Gastrocnemius medialis (tissue), 4 donors: ENCODE data around the gene ASAP2. TPM values are rescaled to one million over a fixed set of nuclear protein-coding genes. Genes with fewer than 3 reads are reported as not detected.

Experiments
- ATAC-seq, 2 donors: fragments of 150-250 bp; one replicate each; pipeline ENCODE4 v1.9.1; 2016
- DNase-seq, 2 donors: peaks; one replicate each; pipeline ENCODE4 v3.0.0-alpha.2; 2019
- H3K27ac ChIP-seq, 4 donors: fragments of 200-600 bp; sonication (generic); 1 replicate in 1 of 4; 2 replicates in 3 of 4; pipeline ENCODE4 v1.5.1; 2016 to 2018; ENCODE audit warnings: mild to moderate bottlenecking in 2 of 4, moderate library complexity in 1 of 4
- H3K27me3 ChIP-seq, 3 donors: fragments of 200-600 bp; sonication (generic) in 2 of 3; 1 replicate in 1 of 3; 2 replicates in 2 of 3; pipeline versions ENCODE4 v1.5.1 to v1.6.0; 2016 to 2019; ENCODE audit warnings: mild to moderate bottlenecking in 1 of 3, moderate library complexity in 1 of 3
- H3K36me3 ChIP-seq, 2 donors: fragments of 200-600 bp; sonication (generic) in 1 of 2; one replicate each; pipeline ENCODE4 v1.5.1; 2017 to 2018
- H3K4me1 ChIP-seq, 2 donors: fragments of 200-600 bp; sonication (generic) in 1 of 2; one replicate each; pipeline ENCODE4 v1.5.1; 2016 to 2017; ENCODE audit warnings: mild to moderate bottlenecking in 2 of 2
- H3K4me3 ChIP-seq, 4 donors: fragments of 200-600 bp; sonication (generic) in 3 of 4; 1 replicate in 1 of 4; 2 replicates in 3 of 4; pipeline ENCODE4 v1.5.1; 2016 to 2019; ENCODE audit warnings: mild to moderate bottlenecking in 2 of 4
- H3K9me3 ChIP-seq, 3 donors: fragments of 200-600 bp; sonication (generic) in 2 of 3; 1 replicate in 1 of 3; 2 replicates in 2 of 3; pipeline ENCODE4 v1.5.1; 2016 to 2019
- CTCF ChIP-seq, 5 experiments: fragments of 450-650 bp in 3 of 5; fragments of 200-600 bp in 2 of 5; sonication (generic) in 2 of 5; IDR thresholded peaks in 4 of 5; conservative IDR thresholded peaks in 1 of 5; 1 replicate in 4 of 5; 2 replicates in 1 of 5; pipeline ENCODE4 v1.5.1; 2016 to 2019; ENCODE audit warnings: antibody characterized with exemption in 5 of 5, mild to moderate bottlenecking in 3 of 5, moderate library complexity in 3 of 5
- POLR2A ChIP-seq, 2 donors: fragments of 450-650 bp; IDR thresholded peaks; one replicate each; pipeline ENCODE4 v1.6.1; 2017; ENCODE audit warnings: antibody characterized with exemption in 2 of 2, mild to moderate bottlenecking in 2 of 2, moderate library complexity in 2 of 2
- in situ Hi-C, 4 donors: fragments of 200-750 bp; cut with MboI; loops; one replicate each; pipeline versions ENCODE4 v1.15.0 to v1.8.0; 2017; ENCODE audit warnings: low sequenced_read_pairs in 4 of 4
- intact Hi-C: fragments of 100-400 bp; cut with DNase I; formaldehyde crosslinking; loops from one replicate; pipeline ENCODE4 v1.15.1; 2023; ENCODE audit warnings: low total_unique reads
- total RNA-seq, 4 donors: library from RNA; depleted of rRNA; stranded (reverse); fragments of >200 nt; gene quantifications; one replicate each; pipeline versions ENCODE4 v1.1.0 to v1.2.3, GENCODE V29; 2016

ASAP2 gene
- total RNA-seq, 4 donors from 2014 or later, result 1.9 to 4.0 (median 3.4) TPM

DNA sequence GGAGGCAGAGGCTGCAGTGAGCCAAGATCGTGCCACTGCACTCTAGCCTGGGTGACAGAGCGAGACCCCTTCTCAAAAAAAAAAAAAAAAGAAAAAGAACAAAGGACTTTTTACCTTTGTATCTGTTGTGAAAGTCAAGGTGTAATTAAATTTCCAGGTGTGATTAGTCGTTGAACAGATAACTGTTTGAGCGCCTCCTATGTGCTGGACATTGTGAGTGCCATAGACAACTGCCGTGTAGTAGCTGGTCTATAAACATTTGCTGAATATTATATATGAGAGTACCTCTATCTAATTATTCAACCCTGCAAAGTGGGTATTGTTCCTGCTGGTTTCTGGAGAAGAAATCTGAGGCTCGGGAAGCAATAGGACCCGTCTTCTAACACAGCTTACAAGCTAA, 71.8 kb downstream of the ASAP2 start:
- no peak for TF ChIP-seq POLR2A (IDR thresholded peaks at IDR 0.05)
- no peak for TF ChIP-seq CTCF (IDR thresholded peaks at IDR 0.05 in 4 of 5, conservative IDR thresholded peaks at IDR 0.05 in 1 of 5)
- ATAC-seq (no peak), DNase-seq (no peak)
- Histone ChIP-seq H3K36me3 (no peaks in the 10 kb centered on the region), H3K4me1 (peaks cover 30 to 36% of the 10 kb centered on the region in 2 donors), H3K27ac (no peak overlapping the region), H3K4me3 (no peak overlapping the region), H3K27me3 (no peaks in the 10 kb centered on the region), H3K9me3 (no peaks in the 10 kb centered on the region)
- in situ Hi-C loops (no loop called here), intact Hi-C loops (no loop called here)

DNA sequence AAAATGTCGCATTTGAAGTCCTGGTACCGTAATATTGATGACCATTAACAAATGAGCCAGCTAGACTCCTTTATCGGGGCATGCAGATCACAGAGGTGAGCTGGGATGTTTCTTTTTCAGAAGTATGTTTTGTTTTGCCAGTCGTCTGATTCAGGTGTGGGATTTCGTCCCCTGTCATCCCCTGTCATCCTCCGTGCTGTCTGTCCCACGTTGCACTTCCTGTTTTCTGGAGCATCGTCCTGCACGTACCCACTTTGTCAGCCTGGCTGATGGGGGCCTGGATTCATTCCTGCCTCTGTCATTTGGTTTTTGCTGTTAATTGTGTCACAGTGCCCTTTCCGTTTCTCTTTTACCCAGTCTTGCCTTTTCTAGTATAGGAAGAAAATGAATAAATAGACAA, 72.8 kb downstream of the ASAP2 start:
- Histone ChIP-seq H3K9me3 (no peaks in the 10 kb centered on the region), H3K27ac (no peak overlapping the region), H3K36me3 (no peaks in the 10 kb centered on the region), H3K4me1 (peaks cover 30 to 31% of the 10 kb centered on the region in 2 donors), H3K4me3 (no peak overlapping the region), H3K27me3 (no peaks in the 10 kb centered on the region)
- in situ Hi-C loops, result no loop called here
- TF ChIP-seq POLR2A (IDR thresholded peaks at IDR 0.05), result no peak
- ATAC-seq (no peak), DNase-seq (no peak)
- intact Hi-C loops, result no loop called here

DNA sequence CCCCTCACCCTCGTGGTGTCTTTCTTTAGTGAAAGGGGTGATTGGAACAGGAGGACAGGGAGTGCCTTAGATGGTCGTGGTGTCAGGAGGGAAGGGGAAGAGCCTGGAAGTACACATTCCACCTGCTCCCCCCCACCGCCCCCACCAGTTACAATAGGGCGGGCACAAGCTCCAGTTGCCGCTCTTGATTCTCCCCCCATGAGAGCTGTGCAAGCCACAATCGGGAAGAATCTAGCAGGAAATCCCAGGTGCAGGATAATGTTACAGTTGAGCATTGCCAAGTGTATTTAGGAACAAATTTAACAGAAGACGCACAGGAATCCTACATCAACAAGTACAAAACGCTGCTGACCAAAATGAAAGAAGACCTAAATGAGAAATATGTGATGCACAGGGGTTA, 73.6 kb downstream of the ASAP2 start:
- no peaks in the 10 kb centered on the region for H3K9me3 ChIP-seq
- no peak for ATAC-seq
- TF ChIP-seq CTCF (IDR thresholded peaks at IDR 0.05 in 4 of 5, conservative IDR thresholded peaks at IDR 0.05 in 1 of 5) (no peak), POLR2A (IDR thresholded peaks at IDR 0.05) (no peak)
- H3K4me1 ChIP-seq, result peaks cover 26 to 36% of the 10 kb centered on the region in 2 donors
- no peak for DNase-seq
- no peak overlapping the region for H3K27ac ChIP-seq
- no peaks in the 10 kb centered on the region for H3K36me3 ChIP-seq
- in situ Hi-C loops, result no loop called here
- H3K4me3 ChIP-seq, result no peak overlapping the region
- intact Hi-C loops, result no loop called here
- H3K27me3 ChIP-seq, result no peaks in the 10 kb centered on the region

GRCh38 chr2:9281145-9281544, 74.5 kb downstream of the ASAP2 start:
- H3K9me3 ChIP-seq, result no peaks in the 10 kb centered on the region
- TF ChIP-seq POLR2A (IDR thresholded peaks at IDR 0.05), result no peak
- no peak for TF ChIP-seq CTCF (IDR thresholded peaks at IDR 0.05 in 4 of 5, conservative IDR thresholded peaks at IDR 0.05 in 1 of 5)
- peaks cover 31 to 38% of the 10 kb centered on the region in 2 donors for H3K4me1 ChIP-seq
- DNase-seq (no peak), ATAC-seq (no peak)
- no peak overlapping the region for H3K4me3 ChIP-seq
- H3K27ac ChIP-seq, result no peak overlapping the region
- intact Hi-C loops (no loop called here), in situ Hi-C loops (no loop called here)
- H3K36me3 ChIP-seq, result no peaks in the 10 kb centered on the region
- H3K27me3 ChIP-seq, result no peaks in the 10 kb centered on the region

DNA sequence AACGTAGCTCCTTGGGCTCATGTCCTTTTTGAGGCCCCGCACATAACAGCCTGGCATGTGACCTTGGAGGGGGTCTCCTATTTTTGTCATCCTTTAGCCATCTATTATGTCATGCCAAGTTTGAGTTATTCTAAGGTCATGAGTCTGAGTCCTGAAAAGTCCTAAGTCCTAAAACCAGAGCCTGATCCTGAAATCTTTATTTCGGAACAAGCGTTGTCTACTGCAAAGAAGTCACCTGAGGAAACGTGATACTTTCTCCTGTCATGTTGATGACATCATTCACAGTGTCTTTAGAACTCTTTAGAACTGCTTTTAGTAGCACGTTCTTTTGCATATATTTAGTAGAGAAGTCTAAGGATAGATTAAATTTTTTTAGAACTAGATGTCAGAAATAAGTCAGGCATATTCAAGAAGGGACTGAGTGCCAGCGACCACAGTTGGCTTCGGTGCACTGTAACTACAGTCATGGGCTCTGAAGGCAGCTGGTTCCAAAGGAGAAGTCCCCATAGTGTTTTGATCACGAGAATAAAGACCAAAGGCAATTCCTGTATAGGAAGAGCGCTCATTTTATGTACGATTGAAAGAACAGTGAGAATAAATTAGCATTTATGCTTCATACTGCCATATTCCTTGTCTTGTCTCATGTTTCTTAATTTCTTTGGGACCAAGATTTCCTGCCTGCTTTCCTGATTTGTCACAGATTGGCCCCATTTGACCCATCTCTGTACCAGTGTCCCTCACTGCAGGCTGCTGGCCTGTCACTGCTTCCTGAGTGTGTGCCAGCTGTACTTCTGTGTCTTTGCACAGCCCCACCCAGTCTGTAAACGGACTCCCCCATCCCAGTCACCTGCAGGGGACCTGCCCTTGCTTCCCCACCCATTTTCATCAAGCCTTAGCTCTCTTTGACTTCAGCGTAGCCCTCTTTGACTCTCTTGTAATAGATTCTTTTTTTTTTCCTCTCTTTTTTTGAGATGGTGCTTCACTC, 75.8 kb downstream of the ASAP2 start:
- Histone ChIP-seq H3K9me3 (no peaks in the 10 kb centered on the region), H3K27me3 (no peaks in the 10 kb centered on the region), H3K36me3 (no peaks in the 10 kb centered on the region), H3K27ac (peak overlapping the region in 1 of 4 donors; percentile 29), H3K4me3 (no peak overlapping the region), H3K4me1 (peaks cover 25 to 36% of the 10 kb centered on the region in 2 donors)
- ATAC-seq, result peak; percentile 60 to 81
- TF ChIP-seq CTCF (IDR thresholded peaks at IDR 0.05 in 4 of 5, conservative IDR thresholded peaks at IDR 0.05 in 1 of 5) (no peak), POLR2A (IDR thresholded peaks at IDR 0.05) (no peak)
- intact Hi-C loops, result loop anchor here (2.0 kb wide), 1 partner anchor 28 kb away; no protein-coding TSS in a partner anchor
- in situ Hi-C loops, result no loop called here
- DNase-seq, result no peak
